OCI-LY3 (cell line): ENCODE data around the gene ARSI.

Source experiments
- H2AFZ ChIP-seq: fragments of 200-600, 300-600 bp; shearing (Covaris generic); 2 replicates; pipeline ENCODE4 v1.6.0; 2014; ENCODE audit warnings: antibody characterized with exemption, low read depth, low read length
- H3K27ac ChIP-seq: fragments of 200-600, 300-600 bp; sonication (generic); 2 replicates; pipeline ENCODE4 v1.5.1; 2014; ENCODE audit warnings: mild to moderate bottlenecking, low read length, moderate library complexity, mixed read lengths
- H3K27me3 ChIP-seq: fragments of 200-600, 300-600 bp; sonication (generic); 2 replicates; pipeline ENCODE4 v1.6.1; 2014; ENCODE audit warnings: low read depth, low read length, mixed read lengths
- H3K36me3 ChIP-seq: fragments of 200-600, 300-600 bp; sonication (generic); replicated peaks from 2 replicates; pipeline ENCODE3; 2014; ENCODE audit warnings: low read depth, low read length, mixed read lengths
- H3K4me1 ChIP-seq: fragments of 300-600, 200-600 bp; sonication (generic); 2 replicates; pipeline ENCODE4 v1.6.1; 2014; ENCODE audit warnings: low read length, mixed read lengths
- H3K4me2 ChIP-seq: fragments of 200-600, 300-600 bp; sonication (generic); 2 replicates; pipeline ENCODE4 v1.6.1; 2014; ENCODE audit warnings: low read length, mixed read lengths
- H3K4me3 ChIP-seq: fragments of 300-600, 200-600 bp; sonication (generic); 2 replicates; pipeline ENCODE4 v1.5.1; 2014; ENCODE audit warnings: antibody characterized with exemption, mild to moderate bottlenecking, low read length, moderate library complexity
- H3K79me2 ChIP-seq: fragments of 300-600, 200-600 bp; shearing (Covaris generic); 2 replicates; pipeline ENCODE4 v1.6.1; 2014; ENCODE audit warnings: mild to moderate bottlenecking, low read length, mixed read lengths
- H3K9ac ChIP-seq: fragments of 300-600, 200-600 bp; shearing (Covaris generic); 2 replicates; pipeline ENCODE4 v1.6.0; 2014; ENCODE audit warnings: mild to moderate bottlenecking, low read length, moderate library complexity
- H3K9me3 ChIP-seq: fragments of 200-600, 300-600 bp; shearing (Covaris generic); 2 replicates; pipeline ENCODE4 v1.6.1; 2014; ENCODE audit warnings: low read length, mixed read lengths; ENCODE audit not compliant: insufficient read depth
- H4K20me1 ChIP-seq: fragments of 200-600, 300-600 bp; sonication (generic); 2 replicates; pipeline ENCODE4 v1.6.1; 2016; ENCODE audit warnings: low read length, mixed read lengths; ENCODE audit not compliant: insufficient read depth
- EZH2phosphoT487 ChIP-seq: fragments of 200-600 bp; shearing (Covaris generic); IDR thresholded peaks from 2 replicates; pipeline ENCODE4 v1.6.1; 2018; ENCODE audit warnings: antibody characterized with exemption, mixed run types, low read depth
- TF ChIP-seq, protein P1 (sequence below): fragments of 200-600, 300-600 bp; sonication (generic); IDR thresholded peaks from 2 replicates; pipeline ENCODE4 v1.5.1; 2014; ENCODE audit warnings: antibody characterized with exemption, low read length, low read depth

The ARSI gene

GRCh38 chr5:150272531-150272930 is 30.2 kb downstream of the ARSI start:
- peaks cover 6% of the 10 kb centered on the region for H3K27me3 ChIP-seq
- no peak overlapping the region for H3K9ac ChIP-seq
- H3K27ac ChIP-seq: no peak overlapping the region
- no peaks in the 10 kb centered on the region for H4K20me1 ChIP-seq
- no peaks in the 10 kb centered on the region for H3K9me3 ChIP-seq
- H3K4me3 ChIP-seq: no peak overlapping the region
- TF ChIP-seq, protein P1, sequence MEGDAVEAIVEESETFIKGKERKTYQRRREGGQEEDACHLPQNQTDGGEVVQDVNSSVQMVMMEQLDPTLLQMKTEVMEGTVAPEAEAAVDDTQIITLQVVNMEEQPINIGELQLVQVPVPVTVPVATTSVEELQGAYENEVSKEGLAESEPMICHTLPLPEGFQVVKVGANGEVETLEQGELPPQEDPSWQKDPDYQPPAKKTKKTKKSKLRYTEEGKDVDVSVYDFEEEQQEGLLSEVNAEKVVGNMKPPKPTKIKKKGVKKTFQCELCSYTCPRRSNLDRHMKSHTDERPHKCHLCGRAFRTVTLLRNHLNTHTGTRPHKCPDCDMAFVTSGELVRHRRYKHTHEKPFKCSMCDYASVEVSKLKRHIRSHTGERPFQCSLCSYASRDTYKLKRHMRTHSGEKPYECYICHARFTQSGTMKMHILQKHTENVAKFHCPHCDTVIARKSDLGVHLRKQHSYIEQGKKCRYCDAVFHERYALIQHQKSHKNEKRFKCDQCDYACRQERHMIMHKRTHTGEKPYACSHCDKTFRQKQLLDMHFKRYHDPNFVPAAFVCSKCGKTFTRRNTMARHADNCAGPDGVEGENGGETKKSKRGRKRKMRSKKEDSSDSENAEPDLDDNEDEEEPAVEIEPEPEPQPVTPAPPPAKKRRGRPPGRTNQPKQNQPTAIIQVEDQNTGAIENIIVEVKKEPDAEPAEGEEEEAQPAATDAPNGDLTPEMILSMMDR: peak; percentile 37
- no peak for TF ChIP-seq EZH2phosphoT487
- H3K4me2 ChIP-seq: no peak overlapping the region
- H3K36me3 ChIP-seq: no peaks in the 10 kb centered on the region
- no peaks in the 10 kb centered on the region for H3K79me2 ChIP-seq
- no peak overlapping the region for H2AFZ ChIP-seq
- H3K4me1 ChIP-seq: no peaks in the 10 kb centered on the region

- no peak overlapping the region for H3K4me3 ChIP-seq
- H3K9me3 ChIP-seq: no peaks in the 10 kb centered on the region
- H3K4me1 ChIP-seq: no peaks in the 10 kb centered on the region
- no peaks in the 10 kb centered on the region for H3K36me3 ChIP-seq
- H3K4me2 ChIP-seq: no peak overlapping the region
- no peaks in the 10 kb centered on the region for H3K79me2 ChIP-seq
- no peak for TF ChIP-seq EZH2phosphoT487
- TF ChIP-seq, protein P1: no peak
- peaks cover 6% of the 10 kb centered on the region for H3K27me3 ChIP-seq
- no peak overlapping the region for H3K9ac ChIP-seq
- no peak overlapping the region for H2AFZ ChIP-seq
- no peak overlapping the region for H3K27ac ChIP-seq
- H4K20me1 ChIP-seq: no peaks in the 10 kb centered on the region
Measured at GRCh38 chr5:150271923-150272322, 30.8 kb downstream of the ARSI start.

DNA sequence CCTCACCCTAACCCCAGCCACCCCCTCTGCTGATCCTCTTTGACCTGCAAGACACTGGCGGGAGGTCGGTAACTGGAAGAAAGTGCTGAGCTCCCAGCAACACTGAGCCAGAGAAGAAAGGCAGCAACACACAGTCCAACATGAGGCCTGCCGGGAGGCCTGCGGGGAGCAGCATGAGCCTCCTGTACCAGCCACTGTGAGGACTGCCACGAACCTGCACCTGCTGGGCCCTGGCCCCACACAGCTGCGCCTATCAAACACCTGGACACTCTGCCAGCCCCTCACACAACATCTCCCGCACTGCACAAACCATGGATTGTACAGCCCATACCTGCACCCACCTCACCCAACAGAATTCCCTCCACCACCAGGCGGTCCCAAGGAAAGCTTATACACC is 31.4 kb downstream of the ARSI start:
- Histone ChIP-seq H4K20me1 (no peaks in the 10 kb centered on the region), H3K9ac (no peak overlapping the region), H3K36me3 (no peaks in the 10 kb centered on the region), H3K9me3 (no peaks in the 10 kb centered on the region), H3K4me2 (no peak overlapping the region), H3K79me2 (no peaks in the 10 kb centered on the region), H3K4me3 (no peak overlapping the region), H3K27ac (no peak overlapping the region), H3K27me3 (peaks cover 6% of the 10 kb centered on the region), H2AFZ (no peak overlapping the region), H3K4me1 (no peaks in the 10 kb centered on the region)
- TF ChIP-seq EZH2phosphoT487: no peak
- TF ChIP-seq, protein P1: no peak

GRCh38 chr5:150270541-150271295 is 32.0 kb downstream of the ARSI start:
- H3K79me2 ChIP-seq: no peaks in the 10 kb centered on the region
- H3K4me2 ChIP-seq: no peak overlapping the region
- H3K4me3 ChIP-seq: no peak overlapping the region
- no peaks in the 10 kb centered on the region for H3K36me3 ChIP-seq
- no peak overlapping the region for H3K9ac ChIP-seq
- H3K27ac ChIP-seq: no peak overlapping the region
- H4K20me1 ChIP-seq: no peaks in the 10 kb centered on the region
- TF ChIP-seq, protein P1: no peak
- TF ChIP-seq EZH2phosphoT487: no peak
- H3K4me1 ChIP-seq: no peaks in the 10 kb centered on the region
- H2AFZ ChIP-seq: no peak overlapping the region
- no peaks in the 10 kb centered on the region for H3K9me3 ChIP-seq
- peaks cover 6% of the 10 kb centered on the region for H3K27me3 ChIP-seq
